Inferior parietal cortex (tissue), 1 donor: ENCODE measurements around the gene GPR37L1.
"Not testable (repeated sequence)": the region's sequence is repeated elsewhere in the genome, so short reads cannot be mapped to it uniquely, and the experiment has no call there.

Experiments
- DNase-seq: peaks from one replicate; pipeline ENCODE4 v3.0.0-alpha.2; 2016; ENCODE audit errors: extremely low spot score

The GPR37L1 gene

GRCh38 chr1:202133496-202133895, 10.8 kb downstream of the GPR37L1 start:
- no peak for DNase-seq

- DNase-seq = no peak
Measured at GRCh38 chr1:202133989-202134388, 11.3 kb downstream of the GPR37L1 start.

GRCh38 chr1:202134645-202135172, 12.0 kb downstream of the GPR37L1 start:
- DNase-seq = no peak

- DNase-seq = peak; percentile 91
Measured at GRCh38 chr1:202135221-202135721, 12.6 kb downstream of the GPR37L1 start.

GRCh38 chr1:202140833-202141232, 18.1 kb downstream of the GPR37L1 start:
- no peak for DNase-seq

GRCh38 chr1:202141468-202141867, 18.8 kb downstream of the GPR37L1 start:
- DNase-seq = not testable (repeated sequence)

GRCh38 chr1:202143011-202143767, 20.5 kb downstream of the GPR37L1 start:
- DNase-seq = no peak

- no peak for DNase-seq
Measured at GRCh38 chr1:202143768-202144401, 21.2 kb downstream of the GPR37L1 start.

- peak; percentile 48 for DNase-seq
Measured at GRCh38 chr1:202144402-202145067, 21.8 kb downstream of the GPR37L1 start, which contains the start of gene ARL8A. TSS of gene ARL8A (minus strand) at chr1:202144737. CDS start at chr1:202144572, 165 bp downstream.

- no peak for DNase-seq
Measured at GRCh38 chr1:202145068-202145743, 22.5 kb downstream of the GPR37L1 start.

- not testable (repeated sequence) for DNase-seq
Measured at GRCh38 chr1:202145744-202146140, 23.0 kb downstream of the GPR37L1 start.

- no peak for DNase-seq
Measured at GRCh38 chr1:202146279-202146678, 23.6 kb downstream of the GPR37L1 start.

GRCh38 chr1:202146993-202147392, 24.3 kb downstream of the GPR37L1 start:
- no peak for DNase-seq

GRCh38 chr1:202148391-202148790, 25.7 kb downstream of the GPR37L1 start:
- DNase-seq = no peak

- DNase-seq = no peak
Measured at GRCh38 chr1:202149566-202149965, 26.8 kb downstream of the GPR37L1 start.

- no peak for DNase-seq
Measured at GRCh38 chr1:202150187-202150586, 27.5 kb downstream of the GPR37L1 start.

GRCh38 chr1:202150602-202151001, 27.9 kb downstream of the GPR37L1 start:
- no peak for DNase-seq

GRCh38 chr1:202151045-202151444, 28.3 kb downstream of the GPR37L1 start:
- DNase-seq = no peak

GRCh38 chr1:202152399-202152798, 29.7 kb downstream of the GPR37L1 start:
- DNase-seq = no peak

- DNase-seq = no peak
Measured at GRCh38 chr1:202153284-202153683, 30.6 kb downstream of the GPR37L1 start.

GRCh38 chr1:202154148-202154765, 31.5 kb downstream of the GPR37L1 start:
- DNase-seq = no peak
